ENCODE results near the gene RNF44. TPM values are rescaled to one million over a fixed set of nuclear protein-coding genes. Genes with fewer than 3 reads are reported as not detected.

RNF44 gene
- total RNA-seq, 1 donor from 2014 or later = 96.5 TPM

DNA sequence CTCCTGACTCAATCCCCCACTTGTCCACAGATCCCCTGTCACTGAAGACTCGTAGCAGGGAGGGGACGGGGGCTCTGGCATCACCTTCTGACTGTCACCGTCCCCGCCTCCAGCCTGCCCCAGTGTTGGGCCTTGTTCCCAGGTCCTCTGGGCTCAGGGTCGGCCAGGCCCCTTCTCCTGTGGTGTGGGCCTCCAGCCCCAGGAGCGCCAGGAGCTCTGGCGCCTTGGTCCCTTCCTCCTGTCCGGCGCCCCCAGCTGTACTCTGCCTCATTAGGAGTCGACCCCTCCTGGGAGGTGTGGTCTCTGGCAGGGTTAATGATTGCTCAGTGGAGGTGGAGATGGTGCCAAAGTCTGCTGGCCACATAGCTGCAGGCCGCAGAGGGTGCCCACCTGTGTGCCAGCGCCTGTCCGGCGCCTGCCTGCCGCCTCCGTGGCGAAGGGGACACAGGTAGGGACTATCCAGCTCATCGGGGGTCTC lies 11.8 kb upstream of the RNF44 start, which contains the start of gene CDHR2:
CDHR2 (plus strand) TSS at position 376 of the 478 bp plus-strand sequence. CDS start 16,011 bp downstream, outside the sequence.
- peaks cover 6% of the 10 kb centered on the region for H3K27me3 Mint-ChIP-seq
- no peak for DNase-seq
- POLR2A ChIA-PET = interaction anchor here (0.8 kb wide), 1 partner anchor 12 kb away, joined by 3 read pairs; the partner anchor contains the start of gene RNF44
- no peak within 1 kb of the TSS for H3K27ac Mint-ChIP-seq
- H3K4me1 Mint-ChIP-seq = peaks cover 20% of the 10 kb centered on the region
- H3K4me3 Mint-ChIP-seq = no peak within 1 kb of the TSS
- H3K9me3 Mint-ChIP-seq = no peaks in the 10 kb centered on the region
- TF ChIP-seq, protein P1, sequence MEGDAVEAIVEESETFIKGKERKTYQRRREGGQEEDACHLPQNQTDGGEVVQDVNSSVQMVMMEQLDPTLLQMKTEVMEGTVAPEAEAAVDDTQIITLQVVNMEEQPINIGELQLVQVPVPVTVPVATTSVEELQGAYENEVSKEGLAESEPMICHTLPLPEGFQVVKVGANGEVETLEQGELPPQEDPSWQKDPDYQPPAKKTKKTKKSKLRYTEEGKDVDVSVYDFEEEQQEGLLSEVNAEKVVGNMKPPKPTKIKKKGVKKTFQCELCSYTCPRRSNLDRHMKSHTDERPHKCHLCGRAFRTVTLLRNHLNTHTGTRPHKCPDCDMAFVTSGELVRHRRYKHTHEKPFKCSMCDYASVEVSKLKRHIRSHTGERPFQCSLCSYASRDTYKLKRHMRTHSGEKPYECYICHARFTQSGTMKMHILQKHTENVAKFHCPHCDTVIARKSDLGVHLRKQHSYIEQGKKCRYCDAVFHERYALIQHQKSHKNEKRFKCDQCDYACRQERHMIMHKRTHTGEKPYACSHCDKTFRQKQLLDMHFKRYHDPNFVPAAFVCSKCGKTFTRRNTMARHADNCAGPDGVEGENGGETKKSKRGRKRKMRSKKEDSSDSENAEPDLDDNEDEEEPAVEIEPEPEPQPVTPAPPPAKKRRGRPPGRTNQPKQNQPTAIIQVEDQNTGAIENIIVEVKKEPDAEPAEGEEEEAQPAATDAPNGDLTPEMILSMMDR (IDR thresholded peaks at IDR 0.05) = no peak
- no peaks in the 10 kb centered on the region for H3K36me3 Mint-ChIP-seq (ENCODE audit: low read depth)
- intact Hi-C loops (cut with micrococcal nuclease) = no loop called here
- ATAC-seq (ENCODE audit: low read depth) = no peak
- CTCF ChIA-PET = interaction anchor here (1.3 kb wide), 1 partner anchor 112 kb away, joined by 3 read pairs; no protein-coding TSS in a partner anchor

DNA sequence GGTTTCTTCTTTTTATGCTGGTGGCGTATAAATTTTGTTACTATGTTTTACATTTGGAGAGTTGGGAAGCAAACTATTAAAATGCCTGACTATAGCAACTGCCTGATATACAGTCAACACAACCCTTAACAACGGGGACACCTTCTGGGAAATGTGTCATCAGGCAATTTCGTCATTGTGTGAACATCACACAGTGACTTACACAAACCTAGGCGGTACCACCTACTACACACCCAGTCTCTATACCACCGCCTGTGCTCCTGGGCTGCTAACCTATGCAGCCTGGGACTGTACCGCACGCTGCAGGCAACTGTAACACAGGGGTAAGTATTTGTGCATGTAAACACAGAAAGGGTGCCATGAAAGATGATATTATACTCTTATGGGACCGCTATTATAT lies 10.6 kb upstream of the RNF44 start:
- ATAC-seq (ENCODE audit: low read depth) = no peak
- TF ChIP-seq, protein P1 (IDR thresholded peaks at IDR 0.05) = no peak
- peaks cover 2% of the 10 kb centered on the region for H3K36me3 Mint-ChIP-seq (ENCODE audit: low read depth)
- no peak for DNase-seq
- H3K9me3 Mint-ChIP-seq = no peaks in the 10 kb centered on the region
- no peak overlapping the region for H3K4me3 Mint-ChIP-seq
- intact Hi-C loops (cut with micrococcal nuclease) = no loop called here
- ChIA-PET CTCF (no interaction called here), POLR2A (interaction anchor here (1.5 kb wide), 1 partner anchor 10 kb away, joined by 4 read pairs; the partner anchor contains the start of gene RNF44)
- H3K27ac Mint-ChIP-seq = no peak overlapping the region
- H3K27me3 Mint-ChIP-seq = no peaks in the 10 kb centered on the region
- H3K4me1 Mint-ChIP-seq = peaks cover 24% of the 10 kb centered on the region

DNA sequence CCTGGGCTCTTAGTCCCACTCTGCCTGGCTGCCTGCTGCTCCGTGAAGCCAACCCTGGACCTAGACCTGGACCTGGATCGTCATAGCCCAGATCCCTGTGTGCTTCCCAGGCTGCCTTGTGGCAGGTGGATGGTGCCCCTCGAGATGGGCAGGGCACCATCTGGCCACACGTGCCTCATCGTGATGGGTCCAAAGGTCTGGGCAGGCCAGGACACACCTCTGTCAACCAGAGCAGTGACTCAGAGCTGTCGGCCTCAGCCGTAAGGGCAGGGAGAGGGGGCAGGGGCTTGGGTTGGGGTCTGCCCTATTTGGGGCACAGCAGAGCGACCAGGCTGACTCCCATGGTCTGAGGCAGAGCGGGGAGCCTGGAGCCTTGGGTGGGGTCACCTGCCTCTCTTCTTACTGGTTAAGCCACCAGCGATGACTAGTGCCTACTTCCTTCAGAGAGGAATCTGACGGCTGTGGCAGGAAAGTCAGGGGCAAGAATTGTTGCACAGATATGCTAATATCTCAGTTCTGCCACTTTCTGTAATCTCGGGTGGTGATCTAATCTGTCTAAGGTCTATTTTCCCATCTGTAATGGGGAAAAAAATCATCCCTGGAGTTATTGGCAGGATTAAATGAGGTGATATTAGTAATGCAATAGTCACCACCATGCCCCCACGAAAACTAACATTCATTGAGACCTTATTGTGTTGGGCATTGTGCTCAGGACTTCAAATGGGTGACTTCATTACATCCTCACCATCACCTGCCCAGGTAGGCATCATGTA lies 8.7 kb upstream of the RNF44 start:
- no peaks in the 10 kb centered on the region for H3K27me3 Mint-ChIP-seq
- ATAC-seq (ENCODE audit: low read depth) = no peak
- H3K36me3 Mint-ChIP-seq (ENCODE audit: low read depth) = peaks cover 2% of the 10 kb centered on the region
- intact Hi-C loops (cut with micrococcal nuclease) = no loop called here
- H3K9me3 Mint-ChIP-seq = no peaks in the 10 kb centered on the region
- CTCF ChIA-PET = no interaction called here
- no peak overlapping the region for H3K27ac Mint-ChIP-seq
- POLR2A ChIA-PET = interaction anchor here (0.5 to 1.5 kb wide), 3 partner anchors 9 to 129 kb away, joined by 3 to 8 read pairs (median 4); partner anchors contain the start of genes CLTB and RNF44
- H3K4me1 Mint-ChIP-seq = peaks cover 40% of the 10 kb centered on the region
- TF ChIP-seq, protein P1 (IDR thresholded peaks at IDR 0.05) = no peak
- H3K4me3 Mint-ChIP-seq = no peak overlapping the region
- DNase-seq = no peak

DNA sequence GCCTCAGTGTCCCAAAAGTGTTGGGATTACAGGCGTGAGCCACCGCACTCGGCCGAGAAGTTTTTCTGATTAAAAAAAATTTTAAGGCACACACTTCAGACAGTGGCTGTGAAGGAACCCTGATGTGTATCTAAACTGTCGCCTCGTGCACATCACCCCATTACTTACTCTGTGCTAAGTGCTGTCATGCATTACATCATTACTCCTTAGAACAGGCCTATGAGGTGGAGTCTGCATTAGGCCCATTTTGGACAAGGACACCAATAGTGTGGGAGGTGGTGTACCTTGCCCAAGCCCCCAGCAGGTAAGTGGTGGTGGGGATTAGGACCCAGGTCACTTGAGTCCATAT lies 8.2 kb upstream of the RNF44 start:
- ATAC-seq (ENCODE audit: low read depth) (no peak), DNase-seq (no peak)
- ChIA-PET CTCF (no interaction called here), POLR2A (no interaction called here)
- intact Hi-C loops (cut with micrococcal nuclease) = no loop called here
- Mint-ChIP-seq H3K36me3 (ENCODE audit: low read depth) (peaks cover 2% of the 10 kb centered on the region), H3K27ac (no peak overlapping the region), H3K27me3 (no peaks in the 10 kb centered on the region), H3K4me1 (peaks cover 40% of the 10 kb centered on the region), H3K9me3 (no peaks in the 10 kb centered on the region), H3K4me3 (no peak overlapping the region)
- TF ChIP-seq, protein P1 (IDR thresholded peaks at IDR 0.05) = no peak
